HG03469 (cell line): Measurements from ENCODE around the gene EEPD1.
A peak's percentile ranks its signal among the peaks of the same experiment; 100 is the strongest.

ENCODE experiments used
- ATAC-seq: cut with Tn5 transposase; IDR thresholded peaks from one replicate; pipeline ENCODE4 v1.9.1; 2021; ENCODE audit warnings: mild to moderate bottlenecking, moderate library complexity, moderate number of reproducible peaks; ENCODE audit not compliant: unreplicated experiment

EEPD1 gene

DNA sequence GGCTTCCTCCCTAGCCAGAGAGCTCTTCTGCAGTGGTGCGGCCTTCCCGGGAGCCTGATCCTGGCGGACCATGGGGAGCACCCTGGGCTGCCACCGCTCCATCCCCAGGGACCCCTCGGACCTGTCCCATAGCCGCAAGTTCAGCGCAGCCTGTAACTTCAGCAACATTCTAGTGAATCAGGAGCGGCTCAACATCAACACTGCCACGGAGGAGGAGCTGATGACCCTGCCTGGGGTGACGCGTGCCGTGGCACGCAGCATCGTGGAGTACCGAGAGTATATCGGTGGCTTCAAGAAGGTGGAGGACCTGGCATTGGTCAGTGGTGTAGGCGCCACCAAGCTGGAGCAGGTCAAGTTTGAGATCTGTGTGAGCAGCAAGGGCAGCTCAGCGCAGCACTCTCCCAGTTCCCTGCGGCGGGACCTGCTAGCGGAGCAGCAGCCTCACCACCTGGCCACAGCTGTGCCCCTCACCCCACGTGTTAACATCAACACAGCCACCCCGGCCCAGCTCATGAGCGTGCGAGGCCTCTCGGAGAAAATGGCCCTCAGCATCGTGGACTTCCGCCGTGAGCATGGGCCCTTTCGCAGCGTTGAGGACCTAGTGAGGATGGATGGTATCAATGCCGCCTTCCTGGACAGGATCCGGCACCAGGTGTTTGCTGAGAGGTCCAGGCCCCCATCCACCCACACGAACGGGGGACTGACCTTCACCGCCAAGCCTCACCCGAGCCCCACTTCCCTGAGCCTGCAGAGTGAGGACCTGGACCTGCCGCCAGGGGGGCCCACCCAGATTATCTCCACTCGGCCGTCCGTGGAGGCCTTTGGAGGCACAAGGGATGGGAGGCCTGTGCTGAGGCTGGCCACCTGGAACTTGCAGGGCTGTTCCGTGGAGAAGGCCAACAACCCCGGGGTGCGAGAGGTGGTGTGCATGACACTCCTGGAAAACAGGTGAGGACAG lies 1.5 kb downstream of the EEPD1 start:
- ATAC-seq: no peak

DNA sequence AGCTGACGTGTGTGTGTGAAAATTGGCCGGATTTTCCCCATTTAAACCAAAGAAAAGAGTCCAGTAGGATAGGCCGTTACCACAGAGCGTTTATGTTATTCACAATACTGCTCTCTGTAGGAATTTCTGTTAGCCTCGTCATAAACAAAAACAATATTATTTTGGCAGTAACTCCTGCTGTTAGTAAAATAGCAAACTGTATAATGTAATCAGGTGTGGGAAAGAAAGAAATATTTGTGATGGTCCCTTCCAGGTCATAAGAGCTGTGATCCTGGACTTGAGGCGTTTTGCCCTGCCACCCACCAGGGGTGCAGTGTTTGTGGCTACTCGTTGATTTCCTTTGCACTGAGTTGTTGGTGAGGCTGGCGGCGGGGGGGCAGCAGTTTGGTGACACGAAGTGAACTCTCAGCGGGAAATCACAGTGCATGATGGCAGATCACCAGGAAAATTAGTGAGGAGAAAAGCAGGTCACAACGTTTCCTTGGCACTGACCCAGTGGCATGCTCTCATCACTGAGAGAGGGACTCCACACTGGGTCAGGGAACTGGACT lies 2.8 kb downstream of the EEPD1 start:
- no peak for ATAC-seq

DNA sequence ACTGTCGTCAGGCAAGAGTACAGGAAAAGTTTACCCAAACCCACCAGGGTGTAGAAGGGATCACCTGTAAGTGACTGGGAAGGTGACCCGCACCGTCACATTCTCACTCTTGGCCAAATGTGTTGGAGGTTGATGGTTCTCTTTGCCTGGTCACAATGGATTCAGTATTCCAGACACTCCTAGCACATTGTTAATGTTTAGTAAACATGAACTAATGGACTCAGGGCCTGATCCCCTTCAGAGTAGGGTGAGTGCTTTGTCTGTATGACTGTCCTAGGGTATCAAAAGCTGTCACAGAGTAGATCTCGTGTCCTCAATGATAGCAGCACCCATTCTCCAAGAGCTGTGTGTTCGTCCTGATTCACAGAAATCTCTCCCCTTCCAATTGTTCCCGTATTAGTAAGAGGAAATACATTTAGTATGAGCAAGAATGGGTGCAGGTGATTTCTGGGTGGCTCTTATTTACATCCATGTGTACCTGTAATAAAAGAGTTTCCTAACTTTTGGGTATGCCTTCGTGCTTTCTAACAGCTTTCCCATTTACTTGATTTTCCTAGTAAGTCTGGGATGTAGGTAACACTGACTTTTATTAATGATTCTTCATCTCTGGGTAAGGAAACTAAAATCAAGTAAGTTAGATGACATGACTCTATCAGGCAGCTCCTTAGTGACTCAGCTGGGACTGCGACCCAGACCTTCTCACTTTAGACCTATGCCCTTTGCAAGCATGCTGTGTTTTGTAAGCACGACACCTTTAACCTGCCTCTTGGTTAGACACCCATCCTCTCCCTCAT lies 4.7 kb downstream of the EEPD1 start:
- ATAC-seq: no peak

DNA sequence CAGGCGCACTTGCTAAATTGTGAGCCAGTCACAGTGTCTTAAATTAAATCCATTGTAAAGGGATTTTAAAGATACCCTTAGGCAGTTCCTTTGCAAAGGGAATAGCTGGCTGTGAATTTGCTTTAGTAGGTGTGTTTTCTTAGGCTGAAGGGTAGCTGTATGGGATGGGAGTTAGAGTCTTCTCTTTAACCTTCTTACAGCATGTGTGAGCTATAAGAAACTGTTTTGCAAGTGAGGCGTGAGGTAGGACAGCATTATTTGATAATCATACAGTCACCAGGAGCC lies 5.2 kb downstream of the EEPD1 start:
- no peak for ATAC-seq

DNA sequence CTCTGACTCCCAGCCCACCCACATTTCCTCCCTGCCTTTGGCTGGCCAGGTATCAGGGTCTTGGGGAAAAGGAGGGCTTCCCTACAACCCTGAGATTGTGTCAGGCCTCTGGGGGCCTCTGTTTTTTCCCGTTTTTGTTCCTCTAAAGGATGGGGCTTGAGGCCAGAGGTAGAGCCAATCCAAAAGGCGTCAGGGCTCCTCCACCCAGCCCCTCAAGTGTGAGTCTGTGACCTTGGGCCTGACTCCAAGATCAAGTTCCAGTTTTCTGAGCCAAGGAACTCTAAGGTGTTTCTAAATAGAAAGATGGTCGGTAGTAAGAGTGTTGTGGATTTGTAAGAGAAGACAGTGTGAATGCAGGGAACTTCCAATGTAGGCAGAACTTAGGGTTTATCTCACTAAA lies 6.6 kb downstream of the EEPD1 start:
- ATAC-seq: no peak

DNA sequence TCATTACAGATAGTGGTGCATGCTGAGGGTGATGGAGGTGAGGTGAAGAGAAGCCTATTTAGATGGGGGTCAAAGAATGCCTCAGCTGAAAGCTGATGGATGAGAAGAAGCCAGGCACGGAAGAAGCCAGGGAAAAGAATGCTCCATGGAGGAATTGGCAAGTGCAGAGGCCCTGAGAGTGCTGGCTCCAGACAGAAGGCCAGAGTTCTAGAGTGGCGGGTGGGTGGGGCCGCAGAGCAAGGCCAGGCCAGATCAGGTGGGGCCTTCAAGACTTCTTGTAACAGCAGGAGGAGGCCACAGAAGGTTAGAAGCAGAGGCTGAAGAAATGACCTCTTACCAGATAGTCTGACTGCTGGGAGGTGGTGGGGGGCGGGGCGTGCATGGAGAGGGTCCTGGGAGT lies 7.3 kb downstream of the EEPD1 start:
- no peak for ATAC-seq

DNA sequence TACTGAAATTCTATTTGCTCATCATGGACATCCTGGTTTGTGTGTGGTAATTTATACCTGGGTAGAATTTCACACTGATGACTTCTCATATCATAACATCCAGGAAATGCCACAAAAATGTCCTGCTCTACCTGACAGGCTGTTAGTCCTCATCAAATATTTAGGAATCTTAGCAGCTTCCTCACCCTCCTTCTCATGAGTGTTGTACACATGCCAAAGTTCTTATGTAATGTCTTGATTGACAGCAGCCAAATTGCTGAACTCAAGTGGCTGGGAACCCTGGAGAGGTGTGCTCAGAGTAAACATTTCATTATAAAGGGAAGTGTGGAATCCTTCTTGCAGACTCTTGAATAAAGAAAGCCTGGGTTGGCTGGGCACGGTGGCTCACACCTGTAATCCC lies 8.9 kb downstream of the EEPD1 start:
- ATAC-seq: no peak

DNA sequence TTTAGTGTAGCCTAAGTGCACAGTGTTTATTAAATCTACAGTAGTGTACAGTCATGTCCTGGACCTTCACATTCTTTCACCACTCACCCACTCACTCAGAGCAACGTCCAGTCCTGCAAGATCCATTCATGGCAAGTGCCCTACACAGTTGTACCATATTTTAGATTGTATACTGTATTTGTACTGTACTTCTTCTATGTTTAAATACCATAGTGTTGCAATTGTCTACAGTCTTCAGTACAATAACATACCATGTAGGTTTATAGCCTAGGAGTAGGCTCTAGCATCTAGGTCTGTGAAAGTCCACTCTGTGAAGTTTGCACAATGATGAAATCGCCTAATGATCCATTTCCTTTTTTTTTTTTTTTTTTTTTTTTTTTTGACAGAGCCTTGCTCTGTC lies 12.0 kb downstream of the EEPD1 start:
- no peak for ATAC-seq

DNA sequence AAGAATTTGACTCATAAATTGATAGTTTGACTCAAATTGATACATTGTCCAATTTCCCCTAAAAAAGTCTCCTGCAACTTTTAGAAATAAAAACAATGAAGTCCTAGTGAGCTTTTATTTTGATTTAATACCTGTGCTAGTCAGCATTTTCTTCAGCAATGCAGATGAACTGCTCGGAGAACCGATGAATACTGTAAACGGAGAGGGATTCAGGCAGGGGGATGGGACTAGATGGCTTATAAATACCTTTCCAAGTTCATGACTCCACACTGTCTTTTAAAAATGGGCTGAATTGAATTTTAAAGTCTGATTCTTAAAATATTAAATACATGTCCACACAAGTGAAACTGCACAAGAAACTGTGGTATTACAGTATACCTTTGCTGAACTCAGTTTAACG lies 12.7 kb downstream of the EEPD1 start:
- no peak for ATAC-seq

DNA sequence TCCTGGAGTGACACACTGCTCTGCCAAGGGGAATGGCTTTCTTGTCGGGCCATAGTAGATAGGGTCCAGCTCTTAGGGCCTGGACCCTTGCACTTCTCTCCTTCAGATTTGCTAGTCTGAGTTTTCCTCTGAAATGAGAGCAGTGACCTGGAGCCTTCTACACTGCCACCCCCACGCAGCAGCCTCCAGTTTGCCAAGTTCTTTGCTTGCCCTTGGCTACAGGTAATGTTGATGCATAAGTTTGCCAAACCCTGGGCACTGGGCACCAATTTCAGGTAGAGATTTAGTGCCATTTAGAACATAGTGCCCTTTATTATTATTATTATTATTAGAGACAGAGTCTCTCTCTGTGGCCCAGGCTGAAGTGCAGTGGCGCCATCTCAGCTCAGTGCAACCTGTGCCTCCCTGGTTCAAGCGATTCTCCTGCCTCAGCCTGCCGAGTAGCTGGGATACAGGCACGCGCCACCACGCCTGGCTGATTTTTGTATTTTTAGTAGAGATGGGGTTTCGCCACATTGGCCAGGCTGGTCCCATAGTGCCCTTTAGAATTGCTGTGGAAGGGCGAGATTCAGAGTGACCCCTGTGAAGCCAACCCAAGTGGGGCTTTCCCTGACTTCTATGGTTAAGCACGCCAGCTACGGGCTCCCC lies 14.5 kb downstream of the EEPD1 start:
- no peak for ATAC-seq

DNA sequence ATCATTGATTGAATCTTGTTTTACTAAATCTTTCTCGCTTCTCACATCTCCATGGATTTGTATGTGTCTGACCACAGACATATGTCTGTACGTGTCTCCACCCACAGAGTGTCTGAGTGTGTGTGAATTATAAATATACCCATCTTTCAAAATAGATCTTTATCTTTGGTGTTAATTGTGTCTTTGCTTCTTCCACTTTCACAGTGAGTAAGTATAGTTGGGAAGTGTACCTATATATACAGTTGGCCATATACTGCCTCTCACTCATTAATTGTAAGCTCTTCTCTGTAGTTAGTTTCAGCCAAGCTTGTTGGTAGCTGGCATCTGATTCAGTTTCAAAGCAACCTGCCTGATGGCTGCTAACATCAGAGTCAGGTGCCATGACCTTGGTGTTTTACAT lies 18.4 kb downstream of the EEPD1 start:
- ATAC-seq: peak; percentile 80

DNA sequence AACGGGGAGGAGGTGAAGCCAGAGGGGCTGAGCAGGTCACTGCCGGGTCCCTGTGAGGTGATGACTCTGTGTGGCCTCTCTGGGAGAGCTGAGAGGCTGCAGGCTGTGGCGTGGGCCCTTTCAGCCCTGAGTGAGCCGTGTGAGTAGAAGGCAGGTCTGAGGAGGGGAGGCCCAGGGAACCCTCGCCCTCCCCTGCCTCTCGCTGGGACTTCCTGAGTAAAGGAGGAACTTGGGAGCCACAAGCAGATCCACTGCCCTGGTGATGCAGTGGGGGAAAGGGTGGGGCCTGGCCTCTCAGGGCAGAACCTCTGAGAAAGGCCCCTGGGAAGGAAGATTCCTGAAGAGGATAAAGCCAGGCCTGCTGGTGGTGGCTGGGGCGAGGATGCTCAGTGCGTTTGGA lies 22.8 kb downstream of the EEPD1 start:
- no peak for ATAC-seq

DNA sequence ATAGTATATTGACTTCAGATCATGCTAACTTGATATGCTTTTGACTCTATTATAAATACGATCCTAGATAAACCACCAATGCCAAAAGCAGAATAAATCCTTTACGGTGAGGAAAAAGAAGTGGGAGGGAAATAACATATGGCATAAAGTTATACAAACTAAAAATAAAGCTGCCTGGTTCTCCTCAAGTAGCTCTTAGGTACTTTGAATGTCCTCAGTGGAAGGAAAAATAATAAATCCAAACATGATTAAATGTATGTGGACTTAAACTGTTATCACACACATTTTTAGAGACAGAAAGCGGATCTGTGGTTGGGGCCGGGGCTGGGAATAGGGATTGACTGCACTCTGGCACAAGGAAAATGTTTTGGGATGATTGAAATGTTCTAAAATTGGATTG lies 23.6 kb downstream of the EEPD1 start:
- no peak for ATAC-seq

DNA sequence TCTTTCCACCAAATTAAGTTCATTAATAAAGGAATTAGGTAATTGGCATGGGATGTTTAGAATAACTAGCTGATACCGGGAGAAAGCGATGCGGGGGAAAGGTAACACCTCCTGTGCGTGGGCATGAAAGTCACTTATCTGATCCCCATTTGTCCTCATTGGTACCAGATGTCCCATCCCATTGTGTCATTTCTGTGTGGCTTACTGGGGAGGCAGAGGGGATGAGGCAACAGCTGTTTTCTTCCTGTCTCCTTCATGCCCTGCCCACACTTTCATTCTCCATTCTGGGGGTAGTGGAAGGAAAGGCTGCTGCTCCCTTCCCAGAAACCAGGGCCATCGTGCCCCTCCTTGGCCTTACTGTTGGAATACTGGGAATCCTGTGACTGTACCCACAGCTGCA lies 27.1 kb downstream of the EEPD1 start:
- ATAC-seq: no peak

DNA sequence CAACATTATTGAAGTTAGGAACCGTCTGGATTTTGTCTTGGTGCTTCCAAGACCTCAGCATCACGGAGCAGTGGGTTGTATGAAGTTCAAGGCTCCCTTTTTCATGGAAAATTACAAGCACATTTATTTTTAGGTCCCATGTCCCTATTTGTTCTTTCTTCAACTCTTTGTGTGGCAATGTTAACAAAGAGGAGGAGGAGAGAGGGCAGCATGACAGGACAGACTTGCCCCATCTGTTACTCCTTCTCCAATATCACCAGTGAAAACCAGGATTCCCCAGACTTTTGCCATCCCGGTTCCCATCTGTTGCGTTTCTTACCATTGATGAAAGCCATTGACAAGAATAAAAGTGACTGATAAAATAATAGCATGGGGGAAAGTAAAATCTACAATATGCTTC lies 28.6 kb downstream of the EEPD1 start:
- no peak for ATAC-seq

DNA sequence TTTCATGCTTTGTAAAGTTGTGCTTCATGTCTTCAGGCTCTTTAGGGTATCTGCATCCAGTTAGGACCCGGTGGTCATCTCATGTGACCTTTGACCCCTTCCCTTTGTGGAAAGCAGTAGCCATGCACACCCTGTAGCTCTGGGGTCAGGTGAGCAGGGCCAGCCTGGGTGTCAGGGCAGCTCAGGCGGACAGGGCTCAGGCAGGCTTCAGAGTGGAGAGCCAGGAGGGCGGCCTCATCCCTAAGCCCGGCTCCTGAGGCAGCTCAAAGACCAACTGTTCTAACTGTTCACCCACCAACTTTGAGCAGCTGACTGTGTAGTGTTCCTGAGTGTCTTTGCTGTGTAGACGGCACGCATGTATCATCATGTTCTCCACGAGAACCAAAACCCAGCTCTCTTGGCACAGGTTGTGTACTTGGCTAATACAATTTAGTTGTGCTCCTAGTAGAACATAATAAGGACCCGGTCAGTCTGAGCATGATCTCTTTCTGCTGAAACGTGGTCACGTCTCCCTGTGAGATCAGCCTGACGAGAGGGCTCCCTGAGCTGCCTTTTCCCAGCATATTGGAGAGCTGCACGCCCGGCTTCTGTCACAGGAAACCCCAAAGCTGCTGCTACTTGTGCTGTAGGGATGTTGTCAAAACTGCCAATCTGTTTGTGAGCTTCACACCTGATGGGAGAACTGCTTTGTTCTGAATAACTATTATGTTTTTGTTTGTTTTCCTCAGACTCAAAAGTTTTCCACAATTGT lies 30.0 kb downstream of the EEPD1 start:
- no peak for ATAC-seq

DNA sequence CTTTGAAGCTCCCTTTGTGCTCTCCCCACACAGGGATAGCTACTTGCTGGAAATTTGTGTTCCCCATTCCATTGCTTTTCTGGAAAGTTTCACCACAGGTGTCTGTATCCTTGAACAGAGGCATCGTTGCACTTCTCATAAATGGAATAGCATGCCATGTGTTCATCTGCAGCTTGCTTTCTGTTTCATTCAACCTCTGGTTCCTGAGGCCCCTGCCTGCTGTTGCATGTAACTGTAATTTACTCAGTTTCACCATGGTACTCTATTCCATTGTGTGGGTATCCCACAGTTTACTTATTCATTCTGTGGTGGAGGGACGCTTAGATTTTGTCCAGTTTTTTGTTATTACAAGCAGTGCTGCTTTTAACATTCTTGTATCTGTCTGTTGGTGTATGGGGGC lies 32.0 kb downstream of the EEPD1 start:
- ATAC-seq: no peak

DNA sequence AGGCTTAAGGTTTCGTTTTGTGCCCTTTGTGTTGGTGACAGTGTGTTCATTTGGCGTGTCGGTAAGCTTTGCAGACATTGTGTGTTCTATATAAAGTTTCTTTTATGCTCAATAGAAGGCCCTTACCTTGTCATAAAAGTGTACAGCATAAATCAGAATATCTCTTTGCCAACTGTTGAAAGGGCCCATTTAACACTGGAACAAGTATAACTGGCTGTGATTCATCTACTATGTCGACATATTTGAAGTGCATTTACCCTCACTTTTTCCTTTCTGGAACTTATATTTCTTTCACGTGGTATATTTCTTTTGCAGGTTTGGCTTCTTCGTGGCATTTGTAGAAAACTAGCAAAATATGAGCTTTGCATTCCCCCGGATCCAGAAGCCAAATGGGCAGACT lies 32.7 kb downstream of the EEPD1 start:
- ATAC-seq: no peak

DNA sequence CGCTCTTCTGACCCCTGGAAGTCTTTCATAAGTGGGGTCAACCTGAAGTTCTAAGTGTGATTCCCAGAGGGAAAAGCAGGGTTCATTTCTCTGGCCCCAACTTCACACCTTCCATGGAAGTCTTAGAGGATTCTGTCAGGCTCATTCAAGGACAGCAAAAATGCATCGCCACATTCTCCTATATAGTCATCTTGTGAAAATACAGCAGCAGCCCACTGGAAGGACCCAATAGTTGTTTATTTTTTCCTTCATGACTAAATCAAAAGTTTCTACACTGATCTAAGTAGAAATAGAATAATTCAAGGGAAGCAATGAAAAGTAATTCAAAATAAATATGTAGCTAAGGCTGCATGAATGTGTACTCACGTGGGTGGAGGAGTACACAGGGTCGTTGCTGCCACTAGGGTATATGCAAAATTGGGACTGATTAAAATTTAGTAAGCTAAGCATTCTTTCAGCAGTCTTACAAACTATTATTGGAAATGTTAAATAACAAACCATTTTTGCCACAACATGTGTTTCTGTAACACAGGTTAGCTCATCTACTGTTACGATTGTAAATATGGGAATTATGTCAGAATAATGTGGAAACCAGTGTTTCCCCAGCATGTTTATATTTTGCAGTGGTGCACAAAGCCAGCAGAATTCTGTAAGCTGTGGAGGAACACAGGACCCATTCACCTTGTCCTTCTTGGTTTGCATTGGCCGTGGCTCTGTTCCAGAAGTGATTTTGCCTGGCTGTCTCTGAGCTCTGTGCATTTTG lies 33.5 kb downstream of the EEPD1 start:
- no peak for ATAC-seq

DNA sequence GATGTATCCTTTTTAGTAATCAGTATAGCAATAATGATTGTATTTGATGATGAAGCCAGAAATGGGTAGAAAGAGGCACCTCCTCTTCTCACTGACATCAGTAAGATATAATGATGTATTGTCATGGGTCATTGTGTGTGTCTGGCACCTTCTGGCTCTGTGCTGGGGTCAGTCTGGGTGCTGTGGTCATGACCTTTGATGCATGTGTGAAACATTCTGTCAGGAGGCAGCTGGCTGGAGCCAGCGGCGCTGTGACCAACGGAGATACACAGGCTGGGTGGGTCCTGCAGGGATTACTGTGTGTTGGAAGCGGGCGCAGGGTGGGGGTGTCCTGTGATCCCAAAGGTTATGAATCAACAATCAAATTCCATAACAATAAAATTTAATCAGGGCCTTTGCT lies 35.2 kb downstream of the EEPD1 start:
- ATAC-seq: no peak
